PFSK-1 (cell line): Measurements from ENCODE around the gene ACAP3.

Experiments used
- POLR2AphosphoS5 ChIP-seq: IDR thresholded peaks from 2 replicates; pipeline ENCODE4 v1.6.1; 2012; ENCODE audit warnings: low read depth, mild to moderate bottlenecking, control low read depth, low read length, moderate library complexity
- SIN3A ChIP-seq: IDR thresholded peaks from 2 replicates; pipeline ENCODE4 v1.6.1; 2012; ENCODE audit warnings: mild to moderate bottlenecking, low read length, moderate library complexity, borderline replicate concordance; ENCODE audit not compliant: insufficient read depth

DNA sequence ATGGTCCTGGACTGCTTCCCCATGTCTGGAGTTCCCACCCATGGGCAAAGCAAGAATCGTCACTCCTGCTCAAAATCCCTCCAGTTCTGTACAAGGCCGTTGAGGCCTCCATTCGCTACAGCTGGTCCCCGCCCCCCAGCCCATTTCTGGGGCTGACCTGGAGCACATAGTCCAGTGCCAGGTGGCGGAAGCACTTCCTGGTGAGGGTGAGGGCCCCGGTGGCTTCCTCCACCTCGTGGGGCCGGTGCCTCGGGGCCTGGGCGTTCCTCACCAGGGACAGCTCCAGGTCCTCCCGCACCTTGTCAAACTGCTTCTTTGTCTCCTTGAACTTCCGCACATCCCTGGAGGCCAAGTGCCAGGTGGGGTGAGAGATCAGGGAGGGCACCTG lies 7.4 kb downstream of the ACAP3 start:
- TF ChIP-seq POLR2AphosphoS5: no peak
- TF ChIP-seq SIN3A: no peak
